ENCODE results near the gene COL23A1.

The COL23A1 gene

DNA sequence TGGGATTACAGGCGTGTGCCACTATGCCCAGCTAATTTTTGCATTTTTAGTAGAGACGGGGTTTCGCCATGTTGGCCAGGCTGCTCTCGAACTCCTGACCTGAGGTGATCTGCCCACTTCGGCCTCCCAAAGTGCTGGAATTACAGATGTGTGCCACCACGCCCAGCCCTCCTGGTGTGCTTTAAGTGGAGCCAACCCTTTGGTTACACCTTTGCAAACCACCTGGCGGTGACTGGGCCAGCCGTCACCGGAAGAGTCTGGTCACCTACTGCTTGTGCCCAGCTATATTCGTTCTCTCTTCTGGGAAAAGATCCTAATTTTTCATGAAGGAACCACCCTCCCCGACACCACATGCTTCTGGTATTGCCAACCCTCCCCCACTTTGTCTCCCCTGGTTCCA lies 35.9 kb downstream of the COL23A1 start:
- no peak for DNase-seq (ENCODE audit: low read depth)

DNA sequence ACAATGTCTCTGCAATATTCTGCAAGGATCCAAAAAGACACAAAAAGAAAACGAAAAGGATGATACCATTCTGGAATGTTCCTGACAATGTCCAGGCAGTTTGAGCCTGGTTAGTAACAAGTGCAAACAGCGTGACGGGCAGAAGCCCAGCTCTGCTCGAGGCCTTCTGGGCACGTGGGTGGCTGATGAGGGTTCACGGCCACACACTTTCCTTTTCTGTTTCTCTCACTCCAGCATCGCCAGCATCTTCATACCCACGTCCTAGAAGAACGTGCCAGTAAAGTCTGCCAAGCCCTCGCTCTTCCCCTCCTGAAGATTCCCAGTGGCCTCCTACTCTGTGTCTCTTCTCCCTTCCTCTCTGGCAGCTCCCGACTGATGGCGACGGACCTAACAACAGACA lies 36.7 kb downstream of the COL23A1 start:
- no peak for DNase-seq (ENCODE audit: low read depth)

DNA sequence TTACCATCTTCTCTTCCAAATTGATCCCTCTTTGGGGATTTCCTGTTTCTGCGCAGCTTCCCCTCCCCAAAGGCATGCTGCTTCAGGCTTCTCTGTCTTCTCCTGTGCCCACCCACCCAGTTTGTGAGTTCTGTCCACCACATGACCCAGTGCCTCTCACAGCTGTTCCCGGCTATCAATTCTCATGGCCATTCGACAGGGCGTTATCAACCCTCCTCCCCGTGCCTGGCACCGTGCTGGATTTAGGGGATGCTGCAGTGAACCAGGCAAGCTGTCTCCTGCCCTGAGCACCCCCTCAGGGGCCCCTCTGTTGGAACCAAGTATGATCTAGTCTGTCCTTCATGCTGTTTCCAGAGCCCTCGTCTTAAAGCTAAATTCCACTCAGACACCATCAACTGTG lies 38.7 kb downstream of the COL23A1 start:
- DNase-seq (ENCODE audit: low read depth) = no peak

DNA sequence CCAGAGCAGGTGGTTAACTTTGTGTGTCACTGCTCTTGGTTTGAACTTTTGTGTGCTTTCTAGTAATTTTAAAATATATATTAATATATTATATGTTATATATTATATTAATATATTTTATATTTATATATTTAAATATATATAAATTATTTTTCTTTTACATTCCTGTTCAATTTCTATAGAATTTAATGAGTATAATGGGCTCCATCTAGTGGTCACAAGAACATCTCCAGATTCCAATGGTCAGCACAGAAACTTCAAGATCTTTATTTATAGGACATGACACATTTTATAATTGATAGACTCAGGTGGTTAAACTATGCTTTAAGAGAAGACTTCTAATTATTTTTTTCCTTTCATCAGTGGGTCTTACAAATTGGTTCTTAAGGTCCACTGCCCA lies 39.1 kb downstream of the COL23A1 start:
- no peak for DNase-seq (ENCODE audit: low read depth)

DNA sequence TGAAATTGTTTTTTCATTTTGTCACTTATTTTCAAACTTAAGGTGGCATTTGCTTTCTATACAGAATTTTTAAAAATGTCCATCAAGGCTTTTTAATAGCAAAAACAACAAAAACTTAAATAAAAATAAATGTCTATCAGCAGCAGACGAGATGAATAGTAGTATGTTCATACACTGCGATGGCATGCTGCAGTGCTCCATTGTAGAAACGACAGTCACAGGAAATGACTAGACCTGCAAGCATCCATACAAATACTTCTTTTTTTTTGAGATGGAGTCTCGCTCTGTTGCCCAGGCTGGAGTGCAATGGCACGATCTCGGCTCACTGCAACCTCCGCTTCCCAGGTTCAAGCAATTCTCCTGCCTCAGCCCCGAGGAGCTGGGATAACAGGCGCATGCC lies 41.4 kb downstream of the COL23A1 start:
- no peak for DNase-seq (ENCODE audit: low read depth)

DNA sequence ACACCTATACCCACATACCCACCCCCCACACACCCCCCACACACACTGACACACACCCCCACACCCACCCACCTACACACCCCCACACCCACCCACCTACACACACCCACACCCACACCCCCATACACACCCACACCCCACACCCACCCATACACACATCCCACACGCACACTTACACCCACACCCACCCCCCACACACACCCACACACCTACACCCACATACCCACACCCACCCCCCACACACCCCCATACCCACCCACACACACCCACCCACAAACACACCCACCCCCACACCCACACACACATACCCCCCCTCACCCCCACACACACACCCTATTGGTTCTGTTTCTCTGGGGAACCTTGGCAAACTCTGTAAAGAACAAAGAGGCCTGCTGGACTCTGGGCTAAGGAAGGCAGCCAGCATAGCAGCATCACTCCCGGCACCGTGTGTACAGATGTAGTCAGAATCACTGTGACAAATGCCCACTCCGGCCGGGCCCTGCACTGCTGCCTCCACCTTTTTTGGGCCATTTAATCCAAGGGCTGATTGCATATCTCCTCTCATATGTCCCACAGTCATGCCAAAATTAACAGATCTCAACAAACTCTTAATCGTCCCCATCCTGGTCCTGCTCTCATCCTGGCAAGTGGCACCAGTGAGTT lies 42.3 kb downstream of the COL23A1 start:
- no peak for DNase-seq (ENCODE audit: low read depth)

DNA sequence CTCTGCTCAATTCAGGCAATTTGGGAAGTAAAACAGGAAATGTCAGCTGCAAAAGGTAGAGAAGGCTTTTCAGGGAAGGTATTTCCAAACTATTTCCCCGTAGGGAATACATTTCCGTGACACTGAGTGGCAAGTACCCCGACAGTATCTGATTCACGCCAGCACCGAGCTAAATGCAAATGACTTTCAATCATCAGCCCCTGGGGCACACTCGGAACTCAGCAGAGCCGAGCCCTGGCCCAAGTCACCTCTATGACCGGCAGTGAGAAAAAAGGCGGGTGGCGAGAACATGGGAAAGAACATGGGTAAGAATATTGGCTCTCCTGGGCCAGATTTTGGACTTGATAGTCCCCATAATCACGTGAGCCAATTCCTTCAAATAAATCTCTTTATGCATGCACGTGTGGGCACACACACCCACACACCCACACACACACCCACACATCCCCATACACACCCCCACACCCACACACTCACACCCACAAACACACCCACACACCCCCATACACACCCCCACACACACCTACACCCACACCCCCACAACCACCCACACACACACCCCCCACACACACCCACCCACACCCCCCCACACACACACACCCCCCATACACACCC lies 43.0 kb downstream of the COL23A1 start:
- DNase-seq (ENCODE audit: low read depth) = no peak

DNA sequence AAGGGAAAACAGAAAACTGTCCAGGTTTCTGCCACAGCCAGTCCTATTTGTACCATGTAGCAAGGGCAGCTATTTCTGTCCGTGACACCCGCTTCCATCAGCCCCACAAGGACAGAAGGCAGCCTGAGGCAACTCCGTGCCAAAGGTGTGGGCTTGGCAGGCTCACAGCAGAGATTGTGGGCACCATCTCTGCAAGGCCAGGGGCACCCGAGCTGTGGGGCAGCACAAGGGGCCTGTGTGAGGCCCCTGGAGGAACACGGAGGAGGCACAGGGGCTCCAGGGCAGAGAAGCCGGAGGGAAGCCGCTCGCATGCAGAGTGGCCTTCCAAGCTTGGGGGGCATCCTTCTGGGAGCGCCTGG lies 43.5 kb downstream of the COL23A1 start:
- DNase-seq (ENCODE audit: low read depth) = no peak

DNA sequence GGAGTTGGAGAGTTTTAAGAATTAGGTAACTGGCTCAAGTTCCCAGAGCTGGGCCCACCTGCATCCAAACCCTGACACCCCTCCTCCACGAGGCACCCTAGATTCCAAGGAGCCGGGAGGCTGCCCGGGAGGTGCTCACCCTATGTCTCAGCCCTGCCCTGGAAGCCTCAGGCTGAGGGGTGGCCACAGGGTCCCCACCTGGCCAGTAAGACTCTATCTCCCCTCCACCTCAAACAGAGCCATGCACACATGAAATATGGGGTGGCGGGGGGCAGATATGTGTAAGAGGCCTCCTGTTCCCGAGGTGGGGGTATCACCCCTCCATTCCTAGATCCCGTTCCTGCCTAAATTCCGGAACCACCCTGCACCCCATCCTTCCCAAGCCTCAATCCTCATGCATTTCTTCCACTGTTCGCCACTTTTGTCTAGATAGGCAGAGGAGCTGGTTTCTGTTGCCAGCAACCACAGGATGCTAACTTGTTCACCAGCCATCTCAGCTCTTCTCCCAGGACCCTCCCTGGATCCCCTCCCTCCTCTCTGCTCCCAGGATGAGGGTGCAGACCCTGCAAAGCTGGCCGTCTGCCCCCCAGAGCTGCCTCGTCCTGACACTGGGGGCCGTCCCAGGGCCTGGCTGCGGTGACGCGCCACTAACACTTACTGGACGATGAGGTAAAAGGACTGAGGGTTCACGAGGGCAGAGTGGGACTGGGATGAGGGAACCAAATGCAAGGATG lies 44.1 kb downstream of the COL23A1 start:
- DNase-seq (ENCODE audit: low read depth) = no peak

DNA sequence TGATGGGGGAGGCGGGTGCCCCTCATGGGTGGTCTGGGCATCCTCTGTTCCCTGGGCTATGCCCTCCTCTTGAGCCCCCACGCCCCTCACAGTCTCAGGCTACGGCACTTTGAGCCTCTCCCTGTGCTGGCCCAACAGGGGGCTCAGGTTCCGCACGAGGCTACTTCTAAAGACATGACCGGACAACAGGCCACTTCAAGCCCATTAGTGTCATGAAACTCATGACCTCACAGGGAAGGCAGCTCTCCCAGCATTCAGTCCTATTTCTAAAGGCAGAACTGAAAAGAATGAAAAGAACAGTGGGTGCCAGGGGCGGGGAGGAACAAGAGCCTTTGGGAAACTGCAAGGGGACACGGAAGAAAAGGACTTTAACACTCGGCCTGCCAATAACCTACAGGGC lies 45.0 kb downstream of the COL23A1 start:
- no peak for DNase-seq (ENCODE audit: low read depth)

DNA sequence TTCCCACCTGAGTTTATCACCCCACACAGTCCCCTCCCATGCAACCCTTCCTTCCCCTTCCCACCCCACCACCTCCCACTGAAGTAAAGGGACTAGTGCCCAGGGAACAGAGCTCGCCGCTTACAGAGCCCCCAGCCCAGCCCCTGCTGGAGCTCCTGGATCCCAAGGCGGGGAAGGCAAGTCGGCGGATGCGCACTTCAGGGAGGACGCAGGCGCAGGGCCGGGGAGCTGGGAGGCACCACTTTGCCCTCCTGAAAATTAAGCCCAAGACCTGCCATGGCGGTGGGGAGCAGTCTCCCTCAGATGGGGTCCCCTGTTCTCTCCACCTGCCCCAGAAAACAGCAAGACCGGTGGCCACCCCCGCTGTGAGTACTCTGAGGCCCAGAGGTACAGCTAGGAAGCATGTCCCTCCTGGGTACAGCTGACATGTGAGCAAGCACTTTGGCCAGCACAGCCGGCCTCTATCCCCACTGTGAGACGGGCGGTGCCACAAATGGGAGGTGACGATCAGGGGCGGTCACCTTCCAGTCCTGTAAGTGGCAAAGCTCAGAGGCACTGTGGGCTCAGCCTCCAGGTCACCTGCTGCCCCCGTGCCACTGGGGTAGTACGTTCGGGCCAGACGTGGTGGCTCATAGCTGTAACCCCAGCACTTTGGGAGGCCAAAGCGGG lies 45.9 kb downstream of the COL23A1 start:
- no peak for DNase-seq (ENCODE audit: low read depth)

DNA sequence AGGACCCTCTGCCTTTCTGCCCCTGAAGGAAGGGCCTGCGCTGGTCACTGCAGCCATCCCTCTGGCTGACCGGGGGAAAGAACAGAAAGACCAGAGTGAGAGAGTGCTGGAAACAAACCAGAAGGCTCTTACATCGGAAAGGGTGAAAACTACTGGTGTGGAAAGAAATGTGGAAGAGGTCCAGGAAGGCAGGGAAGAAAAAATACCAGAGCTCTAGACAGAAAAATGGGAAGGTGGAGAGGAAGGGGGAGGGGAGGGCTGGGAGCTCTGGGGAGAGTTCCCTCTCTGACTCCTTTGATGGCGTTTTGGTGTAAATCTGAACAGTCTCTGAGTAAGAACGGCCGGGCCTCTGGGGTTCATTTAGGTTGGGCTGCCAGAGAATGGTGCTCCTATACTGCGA lies 47.7 kb downstream of the COL23A1 start:
- DNase-seq (ENCODE audit: low read depth) = peak; percentile 30

DNA sequence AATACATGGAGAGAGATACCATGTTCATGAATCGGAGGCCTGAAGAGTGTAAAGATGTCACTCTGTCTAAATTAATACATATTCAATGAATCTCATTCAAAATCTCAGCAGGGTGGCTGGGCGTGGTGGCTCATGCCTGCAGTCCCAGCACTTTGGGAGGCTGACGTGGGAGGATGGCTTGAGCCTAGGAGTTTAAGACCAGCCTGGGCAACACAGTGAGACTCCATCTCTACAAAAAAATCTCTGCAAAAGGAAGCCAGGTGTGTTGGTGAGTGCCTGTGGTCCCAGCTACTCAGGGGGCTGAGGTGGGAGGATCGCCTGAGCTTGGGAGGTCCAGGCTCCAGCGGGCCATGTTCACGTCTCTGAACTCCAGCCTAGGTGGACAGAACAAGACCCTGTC lies 49.7 kb downstream of the COL23A1 start:
- no peak for DNase-seq (ENCODE audit: low read depth)

DNA sequence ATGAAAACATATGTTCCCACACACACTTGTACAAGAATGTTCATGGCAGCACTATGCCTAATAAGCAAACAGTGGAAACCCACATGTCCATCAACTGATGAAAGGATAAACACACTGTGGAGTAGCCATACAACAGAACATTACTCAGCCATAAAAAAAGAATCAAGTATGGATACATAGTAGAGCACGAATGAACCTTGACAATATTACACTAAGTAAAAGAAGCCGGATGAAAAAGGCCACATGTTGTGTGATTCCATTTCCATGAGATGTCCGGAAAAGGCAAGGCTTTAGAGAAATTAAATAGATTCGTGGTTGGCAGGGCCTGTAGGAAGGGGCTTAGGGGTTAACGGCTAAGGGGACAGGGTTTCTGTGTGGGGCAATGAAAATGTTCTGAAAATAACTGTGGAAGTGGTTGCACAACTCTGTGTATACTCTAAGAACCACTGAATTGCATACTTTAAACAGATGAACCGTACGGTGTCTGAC lies 51.4 kb downstream of the COL23A1 start:
- peak; percentile 36 for DNase-seq (ENCODE audit: low read depth)

DNA sequence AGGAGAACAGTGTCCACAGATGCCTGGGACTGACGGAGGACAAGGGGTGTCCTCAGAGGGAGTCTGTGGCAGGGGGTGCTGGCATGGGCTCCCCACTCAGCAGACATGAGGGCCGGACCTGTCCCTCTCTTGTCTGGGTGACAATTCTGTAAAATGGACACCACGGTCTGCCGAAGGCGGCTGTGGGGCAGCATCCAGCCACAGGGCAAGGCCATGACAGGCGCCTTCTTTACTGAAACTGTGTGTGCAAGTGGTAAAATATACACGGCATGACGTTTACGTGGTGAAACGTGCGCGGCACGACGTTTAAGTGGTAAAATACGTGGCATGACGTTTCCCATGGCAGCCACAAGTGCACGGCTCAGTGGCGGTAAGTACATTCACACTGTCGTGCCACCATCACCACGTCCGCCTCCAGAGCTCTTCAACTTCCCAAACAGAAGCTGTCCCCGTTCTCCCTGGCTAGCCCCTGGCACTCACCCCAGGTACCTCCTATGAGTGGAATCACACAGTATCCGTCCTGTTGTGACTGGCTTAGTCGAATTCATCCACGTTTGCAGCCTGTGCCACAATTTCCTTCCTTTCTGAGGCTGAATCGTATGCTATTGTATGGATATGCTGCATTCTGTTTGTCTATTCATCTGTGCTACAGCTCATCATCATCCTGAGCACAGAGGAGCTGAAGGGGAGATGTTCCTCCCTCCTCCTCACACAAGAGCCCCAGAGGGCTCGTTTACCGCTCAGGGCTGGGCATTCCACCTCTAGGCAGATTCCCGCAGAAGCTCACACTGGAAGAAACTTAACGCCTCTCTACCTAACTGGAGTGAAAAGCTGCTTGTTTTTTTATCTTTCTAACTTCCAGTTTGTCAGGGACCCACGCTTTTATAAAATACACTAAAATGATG lies 52.5 kb downstream of the COL23A1 start:
- DNase-seq (ENCODE audit: low read depth) = no peak

DNA sequence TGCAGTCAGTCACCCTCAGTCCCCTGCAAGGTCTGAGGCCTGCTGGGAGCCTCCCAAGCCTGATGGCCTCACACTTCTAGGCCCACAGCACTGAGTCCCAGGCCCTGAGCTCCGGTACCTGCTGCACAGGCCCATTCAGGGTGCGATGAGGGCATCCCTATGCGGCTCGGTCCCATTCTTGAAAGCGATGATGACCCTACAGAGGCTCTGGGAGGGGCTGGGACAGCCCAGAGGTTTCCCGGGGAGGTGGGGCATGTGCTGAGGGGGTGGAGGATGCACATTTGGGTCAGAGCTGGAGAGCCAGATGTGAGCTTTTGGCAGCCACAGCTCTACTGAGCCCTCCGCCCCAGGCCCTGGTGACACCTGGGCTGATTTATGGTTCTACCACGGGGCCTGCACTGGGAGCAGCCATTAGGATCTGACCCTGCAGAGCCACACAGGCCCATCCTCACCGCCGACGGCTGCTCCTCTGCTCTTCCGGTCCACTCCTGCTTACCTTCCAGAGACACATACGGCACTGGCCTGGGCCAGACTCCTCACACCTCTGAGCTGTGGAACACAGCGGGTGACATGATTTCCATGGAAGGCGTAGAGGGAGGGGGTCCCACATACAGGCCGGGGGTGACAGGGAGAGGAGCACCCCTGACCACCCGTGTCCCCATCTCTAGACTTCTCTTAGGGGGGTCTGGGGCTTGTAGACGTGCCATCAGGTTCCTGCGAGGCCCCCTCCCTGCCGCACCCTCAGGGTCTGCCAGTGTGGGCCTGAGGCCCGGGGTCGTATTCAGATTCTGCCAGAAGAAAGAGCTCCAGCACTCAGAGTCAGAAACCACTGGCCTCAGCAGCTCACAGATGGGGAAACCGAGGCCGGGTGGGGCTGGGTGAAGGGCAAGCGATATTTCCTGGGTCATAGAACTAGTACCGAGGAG lies 53.4 kb downstream of the COL23A1 start:
- no peak for DNase-seq (ENCODE audit: low read depth)

DNA sequence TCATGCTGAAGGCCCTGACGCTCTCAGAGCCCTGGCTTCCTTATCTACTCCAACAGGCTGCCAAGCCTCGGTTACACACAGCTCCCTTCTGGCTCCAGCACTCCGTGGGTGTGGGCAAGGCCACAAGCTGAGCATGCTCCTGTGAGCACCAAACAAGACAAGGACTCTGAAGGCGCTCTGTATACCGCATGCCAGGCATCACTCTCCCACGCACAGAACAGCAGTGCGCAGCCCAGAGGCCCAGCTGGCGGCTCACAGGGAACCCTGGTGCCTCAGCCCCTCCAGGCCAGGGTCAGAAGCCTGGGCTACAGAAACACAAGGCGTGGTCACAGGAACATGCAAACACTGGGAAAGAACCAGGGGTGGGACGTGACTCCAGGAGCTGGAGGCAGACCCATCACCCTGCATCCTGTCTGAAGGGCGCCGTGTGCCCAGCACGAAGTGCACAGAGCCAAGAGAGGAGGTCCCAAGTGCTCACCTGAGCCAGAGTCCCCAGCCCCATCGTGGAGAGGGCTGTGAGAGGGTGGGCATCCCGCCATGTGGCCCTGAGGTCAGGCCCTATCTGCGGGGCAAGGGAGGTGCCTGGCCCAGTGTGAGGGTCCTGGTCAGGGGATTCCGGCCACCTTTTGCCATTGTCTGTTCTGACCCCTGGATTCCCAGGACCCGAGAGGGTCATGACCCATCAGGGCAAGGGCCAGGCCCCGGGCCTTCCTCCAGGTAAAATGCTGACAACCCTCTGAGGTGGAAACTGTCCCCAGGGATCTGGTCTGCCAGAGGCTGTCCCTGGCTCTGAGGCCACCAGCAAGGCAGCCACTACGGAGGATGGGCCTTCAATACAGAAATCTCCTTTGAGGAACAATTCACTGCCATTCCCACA lies 54.7 kb downstream of the COL23A1 start:
- peak; percentile 44 for DNase-seq (ENCODE audit: low read depth)

DNA sequence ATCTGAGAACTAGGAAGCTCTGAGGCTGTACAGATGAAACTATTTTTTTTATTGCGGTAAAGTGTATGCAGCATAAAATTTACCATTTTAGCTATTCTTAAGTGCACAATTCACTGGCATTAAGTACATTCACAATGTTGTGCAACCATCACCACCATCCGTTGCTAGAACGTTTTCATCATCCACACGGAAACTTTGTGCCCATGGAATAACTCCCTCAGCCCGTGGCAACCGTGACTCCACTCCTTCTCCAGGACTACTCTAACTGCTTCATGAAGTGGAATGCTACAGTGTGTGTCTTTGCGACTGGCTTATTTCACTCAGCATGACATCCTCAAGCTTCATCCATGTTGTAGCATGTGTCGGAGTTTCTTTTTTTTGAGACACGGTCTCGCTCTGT lies 57.1 kb downstream of the COL23A1 start:
- DNase-seq (ENCODE audit: low read depth) = no peak

DNA sequence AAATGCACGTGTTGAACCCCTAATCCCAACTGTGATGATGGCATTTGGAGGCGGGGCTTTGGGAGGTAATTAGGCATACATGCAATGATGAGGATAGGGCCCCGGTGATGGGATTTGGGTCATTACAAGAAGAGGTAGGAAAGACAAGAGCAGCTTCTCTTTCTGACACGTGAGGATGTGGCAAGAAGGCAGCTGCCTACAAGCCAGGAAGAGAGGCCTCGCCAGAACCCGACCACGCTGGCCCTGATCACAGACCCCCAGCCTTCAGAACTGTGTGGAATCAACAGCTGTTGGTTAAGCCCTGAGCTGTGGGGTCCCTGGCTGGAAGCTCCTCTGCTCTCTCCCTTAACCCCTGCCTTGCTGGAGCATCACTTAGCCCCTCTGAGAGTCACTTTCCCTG lies 57.5 kb downstream of the COL23A1 start:
- no peak for DNase-seq (ENCODE audit: low read depth)

DNA sequence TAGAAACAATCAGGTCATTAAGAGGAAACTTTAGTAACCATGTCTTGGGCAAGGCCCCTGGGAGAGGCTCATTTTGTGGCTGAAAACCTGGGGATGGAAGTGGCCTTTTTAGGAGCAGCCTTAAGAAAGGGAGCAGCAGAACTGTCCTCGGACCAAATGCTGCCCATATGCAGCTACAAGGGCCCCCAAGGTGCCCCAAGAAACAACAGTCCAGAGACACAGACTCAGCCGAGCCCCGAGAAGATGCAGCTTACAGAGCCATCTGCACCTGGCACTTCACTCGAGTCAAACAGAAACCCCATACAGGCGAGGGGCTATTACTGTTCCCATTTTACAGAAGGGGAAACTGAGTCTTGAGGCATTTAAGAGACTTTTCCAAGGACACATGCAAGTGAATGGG lies 58.0 kb downstream of the COL23A1 start:
- DNase-seq (ENCODE audit: low read depth) = no peak

All from GM04503 (cell line).